ENCODE measurements around the gene TDRD10. TPM values are rescaled to one million over a fixed set of nuclear protein-coding genes. Genes with fewer than 3 reads are reported as not detected.

The TDRD10 gene
- total and polyA plus RNA-seq, 2 donors (not counting 1 experiment from before 2014, with no cell fraction given): under 0.01 TPM; not detected in 1

DNA sequence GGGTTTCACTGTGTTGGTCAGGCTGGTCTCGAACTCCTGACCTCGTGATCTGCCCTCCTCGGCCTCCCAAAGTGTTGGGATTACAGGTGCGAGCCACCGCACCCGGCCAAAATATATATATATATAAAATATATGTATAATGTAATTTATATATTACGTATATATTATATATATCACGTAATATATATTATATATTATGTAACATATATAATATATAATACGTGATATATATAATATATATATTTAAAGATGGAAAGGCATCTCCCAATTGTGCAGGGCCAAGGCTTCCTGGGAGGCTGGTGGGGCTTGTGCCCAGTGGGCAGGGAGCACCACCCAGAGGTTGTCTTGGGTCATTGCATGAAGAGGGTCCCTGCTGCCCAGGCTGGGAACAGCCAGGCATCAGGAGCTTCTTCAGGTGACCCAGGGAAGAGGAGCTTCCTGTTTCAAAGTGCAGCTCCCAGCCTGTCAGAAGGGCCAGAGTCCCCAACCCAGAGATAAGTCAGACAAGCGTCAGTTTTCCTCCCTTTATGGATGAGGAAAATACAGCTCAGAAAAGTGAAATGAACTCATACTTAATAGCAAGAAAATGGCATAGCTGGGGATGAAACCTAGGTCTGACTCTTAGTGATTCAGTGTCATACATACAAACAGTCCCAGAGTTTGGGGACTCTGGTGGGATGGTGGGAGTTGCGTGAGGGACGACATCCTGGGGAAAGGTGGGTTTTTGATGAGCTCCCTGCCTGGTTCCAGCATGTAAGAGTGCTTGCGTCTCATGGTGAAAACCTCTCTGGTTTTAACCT is 44.4 kb downstream of the TDRD10 start:
- no peak overlapping the region for H3K4me3 ChIP-seq (replicated peaks in 1 of 4; ENCODE audit: control extremely low read depth in 1 of 4, insufficient read depth in 1 of 4, low read depth in 3 of 4, low read length in 4 of 4)
- peak; percentile 41 to 66 for DNase-seq (ENCODE audit: low read depth in 2 of 2)
- no peak overlapping the region for H3K4me2 ChIP-seq (ENCODE audit: extremely low read depth, insufficient read depth, low read length)
- no peaks in the 10 kb centered on the region for H3K27me3 ChIP-seq (ENCODE audit: control insufficient read depth, insufficient read depth, low read length)
- no peaks in the 10 kb centered on the region for H3K79me2 ChIP-seq (ENCODE audit: control insufficient read depth, insufficient read depth, low read length)
- H3K27ac ChIP-seq (ENCODE audit: insufficient read depth, low read length): no peak overlapping the region
- no peaks in the 10 kb centered on the region for H4K20me1 ChIP-seq (ENCODE audit: control insufficient read depth, extremely low read depth, insufficient read depth, low read length)
- no peak overlapping the region for H2AFZ ChIP-seq (ENCODE audit: low read length)
- no peaks in the 10 kb centered on the region for H3K4me1 ChIP-seq (ENCODE audit: control insufficient read depth, extremely low read depth, insufficient read depth, low read length)
- H3K9me3 ChIP-seq (ENCODE audit: control insufficient read depth, insufficient read depth, low read depth, low read length): no peaks in the 10 kb centered on the region
- no peak overlapping the region for H3K9ac ChIP-seq (ENCODE audit: insufficient read depth, low read length)
- no peak for TF ChIP-seq EZH2 (IDR thresholded peaks at IDR 0.05; ENCODE audit: low read length, missing control alignments)
- TF ChIP-seq, protein P1, sequence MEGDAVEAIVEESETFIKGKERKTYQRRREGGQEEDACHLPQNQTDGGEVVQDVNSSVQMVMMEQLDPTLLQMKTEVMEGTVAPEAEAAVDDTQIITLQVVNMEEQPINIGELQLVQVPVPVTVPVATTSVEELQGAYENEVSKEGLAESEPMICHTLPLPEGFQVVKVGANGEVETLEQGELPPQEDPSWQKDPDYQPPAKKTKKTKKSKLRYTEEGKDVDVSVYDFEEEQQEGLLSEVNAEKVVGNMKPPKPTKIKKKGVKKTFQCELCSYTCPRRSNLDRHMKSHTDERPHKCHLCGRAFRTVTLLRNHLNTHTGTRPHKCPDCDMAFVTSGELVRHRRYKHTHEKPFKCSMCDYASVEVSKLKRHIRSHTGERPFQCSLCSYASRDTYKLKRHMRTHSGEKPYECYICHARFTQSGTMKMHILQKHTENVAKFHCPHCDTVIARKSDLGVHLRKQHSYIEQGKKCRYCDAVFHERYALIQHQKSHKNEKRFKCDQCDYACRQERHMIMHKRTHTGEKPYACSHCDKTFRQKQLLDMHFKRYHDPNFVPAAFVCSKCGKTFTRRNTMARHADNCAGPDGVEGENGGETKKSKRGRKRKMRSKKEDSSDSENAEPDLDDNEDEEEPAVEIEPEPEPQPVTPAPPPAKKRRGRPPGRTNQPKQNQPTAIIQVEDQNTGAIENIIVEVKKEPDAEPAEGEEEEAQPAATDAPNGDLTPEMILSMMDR (conservative IDR thresholded peaks at IDR 0.05 in 1 of 2, IDR thresholded peaks at IDR 0.05 in 1 of 2; ENCODE audit: low read depth in 1 of 2, low read length in 2 of 2): peak; percentile 68 to 82
- peaks cover 11% of the 10 kb centered on the region for H3K36me3 ChIP-seq (ENCODE audit: control insufficient read depth, insufficient read depth, low read length)

DNA sequence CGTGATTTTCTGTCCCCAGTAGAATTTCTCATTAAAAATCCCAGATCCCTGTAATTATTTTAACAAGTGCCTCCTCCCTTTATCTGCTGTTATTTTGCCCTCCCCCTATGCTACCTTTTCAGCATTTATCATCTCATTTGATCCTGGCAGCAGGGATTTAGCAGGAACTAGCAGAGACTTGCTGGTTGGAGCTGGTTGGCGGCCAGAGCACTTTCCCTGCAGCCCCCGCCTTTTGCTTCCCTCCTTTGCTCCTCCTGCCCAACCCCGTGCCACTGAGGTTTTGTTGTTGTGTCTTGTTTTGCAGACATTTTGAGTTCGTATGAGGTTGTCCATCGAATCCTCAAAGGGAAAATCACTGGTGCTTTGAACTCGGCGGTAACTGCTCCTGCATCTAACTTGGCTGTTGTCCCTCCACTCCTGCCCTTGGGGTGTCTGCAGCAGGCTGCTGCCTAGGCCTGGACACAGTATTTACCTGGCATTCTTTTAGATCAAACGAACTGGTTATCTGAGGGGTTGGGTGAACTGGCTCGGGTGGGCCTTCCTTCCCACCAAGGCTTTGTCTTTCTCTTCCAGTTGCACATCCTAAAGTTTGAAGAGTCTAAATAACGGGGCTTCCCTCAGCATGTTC is 45.2 kb downstream of the TDRD10 start:
- Histone ChIP-seq H3K9ac (ENCODE audit: insufficient read depth, low read length) (no peak overlapping the region), H3K9me3 (ENCODE audit: control insufficient read depth, insufficient read depth, low read depth, low read length) (no peaks in the 10 kb centered on the region), H4K20me1 (ENCODE audit: control insufficient read depth, extremely low read depth, insufficient read depth, low read length) (no peaks in the 10 kb centered on the region), H3K4me3 (replicated peaks in 1 of 4; ENCODE audit: control extremely low read depth in 1 of 4, insufficient read depth in 1 of 4, low read depth in 3 of 4, low read length in 4 of 4) (no peak overlapping the region), H3K4me2 (ENCODE audit: extremely low read depth, insufficient read depth, low read length) (no peak overlapping the region), H3K79me2 (ENCODE audit: control insufficient read depth, insufficient read depth, low read length) (no peaks in the 10 kb centered on the region), H3K27me3 (ENCODE audit: control insufficient read depth, insufficient read depth, low read length) (no peaks in the 10 kb centered on the region), H3K36me3 (ENCODE audit: control insufficient read depth, insufficient read depth, low read length) (peaks cover 18% of the 10 kb centered on the region), H3K27ac (ENCODE audit: insufficient read depth, low read length) (no peak overlapping the region), H3K4me1 (ENCODE audit: control insufficient read depth, extremely low read depth, insufficient read depth, low read length) (no peaks in the 10 kb centered on the region), H2AFZ (ENCODE audit: low read length) (no peak overlapping the region)
- no peak for DNase-seq (ENCODE audit: low read depth in 2 of 2)
- TF ChIP-seq EZH2 (IDR thresholded peaks at IDR 0.05; ENCODE audit: low read length, missing control alignments): no peak
- TF ChIP-seq, protein P1 (conservative IDR thresholded peaks at IDR 0.05 in 1 of 2, IDR thresholded peaks at IDR 0.05 in 1 of 2; ENCODE audit: low read depth in 1 of 2, low read length in 2 of 2): no peak

DNA sequence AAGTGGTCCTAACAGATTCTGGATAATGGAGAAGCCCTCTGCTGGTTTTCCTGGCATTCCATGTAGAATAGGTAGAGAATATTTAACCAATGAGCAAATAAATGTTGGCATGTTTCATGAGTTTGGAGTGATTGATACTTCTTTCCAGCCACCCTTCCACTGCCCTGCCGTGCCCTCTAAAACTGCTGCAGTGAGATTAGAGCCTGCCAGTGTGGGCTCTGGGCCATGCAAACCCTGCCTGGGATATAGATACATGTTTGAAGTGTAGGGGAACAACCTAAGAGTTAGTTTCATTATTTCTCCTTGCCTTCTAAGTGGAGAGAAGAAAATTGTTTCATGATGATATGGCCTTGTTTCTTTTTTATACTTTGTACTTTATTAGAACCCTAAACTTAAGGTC is 46.0 kb downstream of the TDRD10 start:
- no peak for DNase-seq (ENCODE audit: low read depth in 2 of 2)
- no peaks in the 10 kb centered on the region for H3K27me3 ChIP-seq (ENCODE audit: control insufficient read depth, insufficient read depth, low read length)
- no peak overlapping the region for H2AFZ ChIP-seq (ENCODE audit: low read length)
- peaks cover 25% of the 10 kb centered on the region for H3K36me3 ChIP-seq (ENCODE audit: control insufficient read depth, insufficient read depth, low read length)
- no peak overlapping the region for H3K27ac ChIP-seq (ENCODE audit: insufficient read depth, low read length)
- no peak overlapping the region for H3K4me2 ChIP-seq (ENCODE audit: extremely low read depth, insufficient read depth, low read length)
- no peak for TF ChIP-seq EZH2 (IDR thresholded peaks at IDR 0.05; ENCODE audit: low read length, missing control alignments)
- TF ChIP-seq, protein P1 (conservative IDR thresholded peaks at IDR 0.05 in 1 of 2, IDR thresholded peaks at IDR 0.05 in 1 of 2; ENCODE audit: low read depth in 1 of 2, low read length in 2 of 2): no peak
- H3K9me3 ChIP-seq (ENCODE audit: control insufficient read depth, insufficient read depth, low read depth, low read length): no peaks in the 10 kb centered on the region
- H3K4me3 ChIP-seq (replicated peaks in 1 of 4; ENCODE audit: control extremely low read depth in 1 of 4, insufficient read depth in 1 of 4, low read depth in 3 of 4, low read length in 4 of 4): no peak overlapping the region
- H3K4me1 ChIP-seq (ENCODE audit: control insufficient read depth, extremely low read depth, insufficient read depth, low read length): no peaks in the 10 kb centered on the region
- H3K79me2 ChIP-seq (ENCODE audit: control insufficient read depth, insufficient read depth, low read length): no peaks in the 10 kb centered on the region
- H4K20me1 ChIP-seq (ENCODE audit: control insufficient read depth, extremely low read depth, insufficient read depth, low read length): no peaks in the 10 kb centered on the region
- no peak overlapping the region for H3K9ac ChIP-seq (ENCODE audit: insufficient read depth, low read length)

All from fibroblast of lung (primary cell).